PC-3 (cell line): ENCODE measurements around the gene PACS1. TPM values are rescaled to one million over a fixed set of nuclear protein-coding genes. Genes with fewer than 3 reads are reported as not detected.

ENCODE experiments used
- ATAC-seq: fragments of 200-7000 bp; cut with Tn5 transposase; 2 replicates; pipeline ENCODE4 v1.9.1; 2020; ENCODE audit warnings: mild to moderate bottlenecking, moderate library complexity
- BruUV-seq: library from RNA; stranded (reverse); fragments of 400-500 nt; replicated peaks from 2 replicates; lab custom pipeline; 2021; lab: Mats Ljungman, UMichigan
- CTCF ChIA-PET: fragments of 300-600 bp; sonication (Branson Sonifier 250); formaldehyde crosslinking; loops from one replicate; lab custom pipeline; 2022; ENCODE audit warnings: antibody characterized with exemption; lab: Charles Lee
- POLR2A ChIA-PET: fragments of 300-600 bp; sonication (Branson Sonifier 250); formaldehyde crosslinking; loops from one replicate; lab custom pipeline; 2022; ENCODE audit warnings: antibody characterized with exemption; ENCODE audit not compliant: unreplicated experiment; lab: Charles Lee
- DNase-seq: peaks from one replicate; pipeline ENCODE4 v3.0.0-alpha.2; 2015
- H2AFZ ChIP-seq: fragments of 300-600 bp; sonication (generic); 2 replicates; pipeline ENCODE4 v1.6.0; 2016; ENCODE audit warnings: antibody characterized with exemption, low read length
- H3F3A ChIP-seq: fragments of 300-600 bp; sonication (generic); one replicate; pipeline ENCODE4 v1.6.0; 2017; ENCODE audit warnings: antibody characterized with exemption, low read length, control low read depth, mild to moderate bottlenecking; ENCODE audit not compliant: unreplicated experiment
- H3K27ac ChIP-seq: fragments of 300-600 bp; sonication (generic); 2 replicates; pipeline ENCODE4 v1.5.1; 2016; ENCODE audit warnings: mild to moderate bottlenecking, low read length
- H3K27me3 ChIP-seq: fragments of 300-600 bp; sonication (generic); 2 replicates; pipeline ENCODE4 v1.6.1; 2016; ENCODE audit warnings: low read length, mixed read lengths
- H3K36me3 ChIP-seq: fragments of 300-600 bp; sonication (generic); 2 replicates; pipeline ENCODE4 v1.6.1; 2016; ENCODE audit warnings: low read depth, mixed run types, low read length, mixed read lengths
- H3K4me1 ChIP-seq: fragments of 300-600 bp; sonication (generic); 2 replicates; pipeline ENCODE4 v1.5.1; 2016; ENCODE audit warnings: low read length; ENCODE audit not compliant: insufficient read depth
- H3K4me2 ChIP-seq: fragments of 300-600 bp; sonication (generic); 2 replicates; pipeline ENCODE4 v1.6.0; 2016; ENCODE audit warnings: low read length
- H3K4me3 ChIP-seq: fragments of 300-600 bp; sonication (generic); 2 replicates; pipeline ENCODE4 v1.5.1; 2016; ENCODE audit warnings: mild to moderate bottlenecking, low read length, mixed read lengths
- H3K79me2 ChIP-seq: fragments of 300-600 bp; sonication (generic); 2 replicates; pipeline ENCODE4 v1.6.1; 2017; ENCODE audit warnings: low read length, mixed read lengths
- H3K9ac ChIP-seq: fragments of 300-600 bp; sonication (generic); 2 replicates; pipeline ENCODE4 v1.6.0; 2016; ENCODE audit warnings: mild to moderate bottlenecking, low read length
- H3K9me2 ChIP-seq: fragments of 300-600 bp; sonication (generic); replicated peaks from 2 replicates; pipeline ENCODE4 v1.6.1; 2016; ENCODE audit warnings: mixed run types, low read length, mixed read lengths
- H3K9me3 ChIP-seq: fragments of 300-600 bp; sonication (generic); 2 replicates; pipeline ENCODE4 v1.6.1; 2016; ENCODE audit warnings: low read length, mixed read lengths
- H4K20me1 ChIP-seq: fragments of 300-600 bp; sonication (generic); 2 replicates; pipeline ENCODE4 v1.6.1; 2016; ENCODE audit warnings: low read length, mixed read lengths
- EZH2 ChIP-seq: fragments of 300-600 bp; sonication (generic); IDR thresholded peaks from one replicate; pipeline ENCODE4 v1.6.1; 2017; ENCODE audit warnings: antibody characterized with exemption, mild to moderate bottlenecking, low read length; ENCODE audit not compliant: unreplicated experiment
- EZH2phosphoT487 ChIP-seq: fragments of 300-600 bp; sonication (generic); IDR thresholded peaks from 2 replicates; pipeline ENCODE4 v1.6.1; 2018; ENCODE audit warnings: mild to moderate bottlenecking, antibody characterized with exemption, low read length, borderline replicate concordance
- intact Hi-C: fragments of 100-400 bp; cut with micrococcal nuclease; formaldehyde crosslinking; loops from 2 replicates; pipeline ENCODE4 v1.9.0; 2023
- total RNA-seq: library from RNA; depleted of rRNA; stranded (reverse); fragments of >200 nt; gene quantifications from 2 replicates; pipeline ENCODE4 v1.2.3, GENCODE V29; 2014
- TF ChIP-seq, protein P1 (sequence below): fragments of 300-600 bp; sonication (generic); conservative IDR thresholded peaks from 2 replicates; pipeline ENCODE4 v1.5.1; 2017; ENCODE audit warnings: antibody characterized with exemption, low read depth, mild to moderate bottlenecking, low read length

The PACS1 gene
- total RNA-seq, 1 experiment from 2014 or later = 28.7 TPM

DNA sequence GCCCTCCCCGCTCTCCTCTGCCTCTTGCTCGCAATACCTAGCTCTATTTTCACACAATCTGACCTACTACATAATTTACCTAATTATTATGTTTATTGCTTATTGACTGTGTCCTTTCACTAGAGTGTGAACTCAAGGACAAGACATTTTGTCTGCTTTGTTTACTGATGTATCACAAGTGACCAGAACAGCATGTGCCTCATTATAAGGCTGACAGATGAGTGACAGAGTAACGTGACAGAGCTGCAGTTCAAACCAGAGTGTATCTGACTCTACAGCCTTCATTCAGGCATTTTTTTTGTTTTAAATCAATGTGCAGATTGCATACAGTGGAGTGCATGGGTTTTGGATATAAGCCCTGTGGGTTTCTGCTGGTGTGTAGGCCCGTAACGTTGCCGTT is 116.4 kb downstream of the PACS1 start:
- ChIA-PET POLR2A (no interaction called here), CTCF (no interaction called here)
- Histone ChIP-seq H3K9me2 (no peaks in the 10 kb centered on the region), H3K9ac (no peak overlapping the region), H3K4me3 (no peak overlapping the region), H3K4me1 (peaks cover 27% of the 10 kb centered on the region), H3K79me2 (peaks cover 5% of the 10 kb centered on the region; the same call in 1 of the 2 replicates), H3K4me2 (no peak overlapping the region), H3K36me3 (no peaks in the 10 kb centered on the region), H3K9me3 (no peaks in the 10 kb centered on the region), H2AFZ (no peak overlapping the region), H3K27me3 (no peaks in the 10 kb centered on the region), H3F3A (peaks cover 5% of the 10 kb centered on the region), H4K20me1 (peaks cover 4% of the 10 kb centered on the region; the same call in 1 of the 2 replicates), H3K27ac (no peak overlapping the region)
- intact Hi-C loops = no loop called here
- DNase-seq (no peak), ATAC-seq (no peak)
- TF ChIP-seq, protein P1, sequence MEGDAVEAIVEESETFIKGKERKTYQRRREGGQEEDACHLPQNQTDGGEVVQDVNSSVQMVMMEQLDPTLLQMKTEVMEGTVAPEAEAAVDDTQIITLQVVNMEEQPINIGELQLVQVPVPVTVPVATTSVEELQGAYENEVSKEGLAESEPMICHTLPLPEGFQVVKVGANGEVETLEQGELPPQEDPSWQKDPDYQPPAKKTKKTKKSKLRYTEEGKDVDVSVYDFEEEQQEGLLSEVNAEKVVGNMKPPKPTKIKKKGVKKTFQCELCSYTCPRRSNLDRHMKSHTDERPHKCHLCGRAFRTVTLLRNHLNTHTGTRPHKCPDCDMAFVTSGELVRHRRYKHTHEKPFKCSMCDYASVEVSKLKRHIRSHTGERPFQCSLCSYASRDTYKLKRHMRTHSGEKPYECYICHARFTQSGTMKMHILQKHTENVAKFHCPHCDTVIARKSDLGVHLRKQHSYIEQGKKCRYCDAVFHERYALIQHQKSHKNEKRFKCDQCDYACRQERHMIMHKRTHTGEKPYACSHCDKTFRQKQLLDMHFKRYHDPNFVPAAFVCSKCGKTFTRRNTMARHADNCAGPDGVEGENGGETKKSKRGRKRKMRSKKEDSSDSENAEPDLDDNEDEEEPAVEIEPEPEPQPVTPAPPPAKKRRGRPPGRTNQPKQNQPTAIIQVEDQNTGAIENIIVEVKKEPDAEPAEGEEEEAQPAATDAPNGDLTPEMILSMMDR = no peak
- TF ChIP-seq EZH2phosphoT487 (no peak), EZH2 (no peak)
- BruUV-seq = no TSS peak

DNA sequence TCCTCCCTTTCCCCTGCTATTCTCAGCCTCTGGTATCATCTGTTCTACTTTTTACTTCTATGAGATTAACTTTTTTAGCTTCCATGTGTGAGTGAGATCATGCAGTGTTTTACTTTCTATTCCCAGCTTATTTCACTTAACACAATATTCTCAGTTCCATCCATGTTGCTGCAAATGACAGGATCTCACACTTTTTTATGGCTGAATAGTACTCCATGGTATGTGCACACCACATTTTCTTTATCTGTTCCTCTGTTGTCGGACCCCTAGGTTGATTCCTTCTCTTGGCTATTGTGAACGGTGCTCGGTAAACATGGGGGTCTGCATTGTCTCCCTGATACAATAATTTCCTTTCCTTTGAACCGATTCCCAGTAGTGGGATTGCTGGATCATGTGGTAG is 117.4 kb downstream of the PACS1 start:
- peaks cover 5% of the 10 kb centered on the region for H3F3A ChIP-seq
- H3K79me2 ChIP-seq = peaks cover 5% of the 10 kb centered on the region; the same call in 1 of the 2 replicates
- no peak overlapping the region for H3K9ac ChIP-seq
- no peak overlapping the region for H2AFZ ChIP-seq
- peaks cover 29% of the 10 kb centered on the region for H3K4me1 ChIP-seq
- intact Hi-C loops = no loop called here
- H3K9me2 ChIP-seq = no peaks in the 10 kb centered on the region
- ChIA-PET POLR2A (no interaction called here), CTCF (interaction anchor here (0.6 kb wide), 1 partner anchor 34 kb away, joined by 3 read pairs; no protein-coding TSS in a partner anchor)
- no peaks in the 10 kb centered on the region for H3K9me3 ChIP-seq
- no peaks in the 10 kb centered on the region for H3K36me3 ChIP-seq
- no peak overlapping the region for H3K4me2 ChIP-seq
- H4K20me1 ChIP-seq = peaks cover 4% of the 10 kb centered on the region; the same call in 1 of the 2 replicates
- no peak for ATAC-seq
- TF ChIP-seq EZH2 (no peak), EZH2phosphoT487 (no peak)
- TF ChIP-seq, protein P1 = no peak
- no TSS peak for BruUV-seq
- no peak overlapping the region for H3K4me3 ChIP-seq
- no peaks in the 10 kb centered on the region for H3K27me3 ChIP-seq
- no peak overlapping the region for H3K27ac ChIP-seq
- no peak for DNase-seq

DNA sequence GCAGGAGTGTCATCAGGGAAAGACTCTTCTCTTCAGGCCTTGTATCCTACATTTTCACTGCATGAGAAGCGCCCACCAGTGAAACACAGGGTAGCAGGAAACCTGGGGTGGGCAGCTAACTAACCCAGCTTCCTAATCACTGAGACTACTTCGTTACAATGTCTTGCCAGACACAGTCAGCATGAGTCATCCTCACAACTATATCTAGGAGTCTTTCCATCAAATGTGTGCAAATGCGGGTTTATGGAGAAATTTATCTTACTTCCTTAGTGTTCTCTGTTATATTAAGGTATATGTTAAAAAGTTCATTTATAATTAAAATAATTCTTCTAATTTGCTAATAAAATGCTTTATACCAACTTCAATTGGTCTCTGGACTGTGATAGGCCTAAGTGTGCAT is 118.5 kb downstream of the PACS1 start:
- TF ChIP-seq EZH2 (no peak), EZH2phosphoT487 (no peak)
- TF ChIP-seq, protein P1 = no peak
- no TSS peak for BruUV-seq
- Histone ChIP-seq H3K27ac (peak overlapping the region; percentile 22; the same call in 1 of the 2 replicates), H3K9me2 (no peaks in the 10 kb centered on the region), H3K9me3 (no peaks in the 10 kb centered on the region), H3K9ac (no peak overlapping the region), H3K36me3 (no peaks in the 10 kb centered on the region), H4K20me1 (peaks cover 4% of the 10 kb centered on the region; the same call in 1 of the 2 replicates), H3K4me1 (peaks cover 29% of the 10 kb centered on the region), H3F3A (peaks cover 5% of the 10 kb centered on the region), H3K4me3 (no peak overlapping the region), H3K27me3 (no peaks in the 10 kb centered on the region), H3K79me2 (peaks cover 5% of the 10 kb centered on the region; the same call in 1 of the 2 replicates), H3K4me2 (peak overlapping the region; percentile 21; the same call in 1 of the 2 replicates), H2AFZ (no peak overlapping the region)
- intact Hi-C loops = loop anchor here (2.0 kb wide), 1 partner anchor 46 kb away; no protein-coding TSS in a partner anchor
- DNase-seq (peak; percentile 83), ATAC-seq (peak; percentile 87)
- ChIA-PET CTCF (interaction anchor here (0.6 to 0.7 kb wide), 2 partner anchors 29 to 121 kb away, joined by 3 to 4 read pairs; no protein-coding TSS in a partner anchor), POLR2A (no interaction called here)
